Body of pancreas (tissue), 4 donors: ENCODE results near the gene OR10J5.

Experiments used
- CTCF ChIP-seq, 7 experiments: fragments of 450-650 bp in 4 of 7; fragments of 200-600 bp in 3 of 7; sonication (generic) in 3 of 7; IDR thresholded peaks; one replicate each; pipeline ENCODE4 v1.5.1; 2016 to 2019; ENCODE audit warnings: antibody characterized with exemption in 7 of 7
- POLR2A ChIP-seq, 3 donors: fragments of 450-650 bp; IDR thresholded peaks; one replicate each; pipeline ENCODE4 v1.6.1; 2016; ENCODE audit warnings: antibody characterized with exemption in 3 of 3, mild to moderate bottlenecking in 2 of 3

DNA sequence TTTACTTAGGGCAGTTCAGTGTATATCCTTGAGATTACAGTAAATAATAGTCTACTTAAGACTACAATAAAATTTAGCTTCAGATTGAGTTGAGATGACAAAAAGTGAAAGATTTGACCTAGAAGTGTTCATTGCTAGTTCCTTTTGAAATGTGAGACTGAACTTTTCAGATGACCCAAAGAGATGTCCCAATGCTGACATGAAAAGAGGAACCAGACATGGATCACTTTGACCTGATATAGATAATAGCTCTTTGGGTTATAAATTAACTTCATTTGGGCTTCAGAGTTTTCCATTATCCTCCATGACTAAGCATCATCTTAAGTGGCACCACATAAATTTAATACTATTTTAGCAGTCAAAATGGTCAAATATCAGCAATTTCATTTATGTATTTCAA lies 25.7 kb upstream of the OR10J5 start:
- TF ChIP-seq CTCF (IDR thresholded peaks at IDR 0.05) (no peak), POLR2A (IDR thresholded peaks at IDR 0.05) (no peak)
